ENCODE measurements around the gene RHAG. TPM values are rescaled to one million over a fixed set of nuclear protein-coding genes. Genes with fewer than 3 reads are reported as not detected.

RHAG gene
- total and polyA plus RNA-seq, 12 donors: 0.12 to 0.95 (median 0.41) TPM; not detected in 5

DNA sequence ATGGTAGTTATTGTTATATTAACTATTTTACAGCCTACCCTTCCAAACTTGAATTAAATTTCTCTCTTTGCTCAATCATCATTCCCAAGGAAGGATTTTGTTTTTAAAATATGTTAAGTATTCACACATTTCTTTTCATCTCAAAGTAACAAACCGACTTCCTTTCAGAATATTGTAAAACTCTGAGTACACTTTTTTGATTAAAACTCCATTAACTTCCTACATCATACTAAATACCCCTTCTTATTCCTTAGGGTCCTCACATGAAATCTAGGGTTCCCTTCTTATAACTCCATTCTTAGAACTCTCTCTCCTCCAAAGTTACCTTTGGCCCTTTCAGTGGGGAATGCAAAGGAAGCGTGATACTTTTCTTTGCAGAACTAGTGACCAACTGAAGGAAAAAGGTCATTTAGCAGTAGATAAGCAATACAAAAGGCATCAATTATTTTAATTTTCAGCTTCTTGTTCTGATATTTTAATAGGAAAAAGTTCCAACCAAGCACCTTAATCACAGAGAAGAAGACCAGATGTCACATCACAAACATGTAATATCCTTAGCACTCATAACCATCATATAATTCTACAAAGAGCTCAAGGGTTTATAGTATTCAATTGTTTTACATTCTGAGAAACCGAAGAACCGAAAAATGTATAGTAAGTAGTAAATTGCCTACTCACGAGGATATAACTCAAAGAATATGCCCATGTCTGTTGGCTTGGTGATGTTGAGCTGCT is 494 bp downstream of the RHAG start:
- Histone ChIP-seq H3K4me3 (no peak overlapping the region), H3K9me3 (no peaks in the 10 kb centered on the region), H3K36me3 (no peaks in the 10 kb centered on the region), H3K27ac (no peak overlapping the region), H3K4me1 (no peaks in the 10 kb centered on the region), H3K27me3 (no peaks in the 10 kb centered on the region)
- TF ChIP-seq, protein P1, sequence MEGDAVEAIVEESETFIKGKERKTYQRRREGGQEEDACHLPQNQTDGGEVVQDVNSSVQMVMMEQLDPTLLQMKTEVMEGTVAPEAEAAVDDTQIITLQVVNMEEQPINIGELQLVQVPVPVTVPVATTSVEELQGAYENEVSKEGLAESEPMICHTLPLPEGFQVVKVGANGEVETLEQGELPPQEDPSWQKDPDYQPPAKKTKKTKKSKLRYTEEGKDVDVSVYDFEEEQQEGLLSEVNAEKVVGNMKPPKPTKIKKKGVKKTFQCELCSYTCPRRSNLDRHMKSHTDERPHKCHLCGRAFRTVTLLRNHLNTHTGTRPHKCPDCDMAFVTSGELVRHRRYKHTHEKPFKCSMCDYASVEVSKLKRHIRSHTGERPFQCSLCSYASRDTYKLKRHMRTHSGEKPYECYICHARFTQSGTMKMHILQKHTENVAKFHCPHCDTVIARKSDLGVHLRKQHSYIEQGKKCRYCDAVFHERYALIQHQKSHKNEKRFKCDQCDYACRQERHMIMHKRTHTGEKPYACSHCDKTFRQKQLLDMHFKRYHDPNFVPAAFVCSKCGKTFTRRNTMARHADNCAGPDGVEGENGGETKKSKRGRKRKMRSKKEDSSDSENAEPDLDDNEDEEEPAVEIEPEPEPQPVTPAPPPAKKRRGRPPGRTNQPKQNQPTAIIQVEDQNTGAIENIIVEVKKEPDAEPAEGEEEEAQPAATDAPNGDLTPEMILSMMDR (IDR thresholded peaks at IDR 0.05): no peak
- intact Hi-C loops (cut with DNase I): no loop called here
- WGBS, 2 donors: 81 to 84% methylated on average over 5 of the region's 5 CpGs
- no peak for DNase-seq
- no peak for ATAC-seq

DNA sequence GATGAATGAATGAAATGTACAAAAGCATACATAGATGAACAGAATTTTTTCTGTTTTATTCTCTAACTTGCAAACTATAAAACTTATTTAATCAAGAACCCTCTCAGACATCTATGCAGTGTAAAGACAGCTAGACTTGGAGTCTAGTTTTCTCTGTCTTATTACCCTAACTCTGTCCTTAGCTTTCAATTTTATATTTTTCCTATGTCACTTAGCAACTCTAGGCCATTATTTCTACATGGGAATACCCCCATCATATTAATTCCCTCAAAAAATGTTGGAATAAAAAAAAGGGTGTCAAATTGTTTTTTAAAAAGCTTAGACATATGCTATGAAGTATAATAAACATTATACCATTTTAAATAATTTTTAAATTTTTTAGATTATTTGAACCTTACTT is 1.2 kb downstream of the RHAG start:
- ATAC-seq: no peak
- no peak for DNase-seq
- Histone ChIP-seq H3K36me3 (no peaks in the 10 kb centered on the region), H3K27me3 (no peaks in the 10 kb centered on the region), H3K4me3 (no peak overlapping the region), H3K4me1 (no peaks in the 10 kb centered on the region), H3K27ac (no peak overlapping the region), H3K9me3 (no peaks in the 10 kb centered on the region)
- intact Hi-C loops (cut with DNase I): no loop called here
- TF ChIP-seq, protein P1 (IDR thresholded peaks at IDR 0.05): no peak

DNA sequence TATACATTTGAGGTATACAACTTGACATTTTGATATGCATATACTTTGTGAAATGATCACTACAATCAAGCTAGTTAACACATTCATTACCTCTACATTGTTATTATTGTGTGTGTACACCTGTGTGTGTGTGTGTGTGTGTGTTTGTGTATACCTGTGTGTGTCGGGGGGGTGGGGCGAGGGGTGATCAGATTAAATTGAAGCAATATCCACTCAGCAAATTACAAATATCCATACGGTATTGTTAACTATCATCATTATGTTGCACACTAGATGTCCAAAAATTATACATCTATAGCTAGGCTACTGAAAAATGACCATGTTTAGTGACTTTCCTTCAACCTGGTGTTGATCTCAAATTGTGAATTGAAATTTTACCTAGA is 1.8 kb downstream of the RHAG start:
- TF ChIP-seq, protein P1 (IDR thresholded peaks at IDR 0.05): no peak

DNA sequence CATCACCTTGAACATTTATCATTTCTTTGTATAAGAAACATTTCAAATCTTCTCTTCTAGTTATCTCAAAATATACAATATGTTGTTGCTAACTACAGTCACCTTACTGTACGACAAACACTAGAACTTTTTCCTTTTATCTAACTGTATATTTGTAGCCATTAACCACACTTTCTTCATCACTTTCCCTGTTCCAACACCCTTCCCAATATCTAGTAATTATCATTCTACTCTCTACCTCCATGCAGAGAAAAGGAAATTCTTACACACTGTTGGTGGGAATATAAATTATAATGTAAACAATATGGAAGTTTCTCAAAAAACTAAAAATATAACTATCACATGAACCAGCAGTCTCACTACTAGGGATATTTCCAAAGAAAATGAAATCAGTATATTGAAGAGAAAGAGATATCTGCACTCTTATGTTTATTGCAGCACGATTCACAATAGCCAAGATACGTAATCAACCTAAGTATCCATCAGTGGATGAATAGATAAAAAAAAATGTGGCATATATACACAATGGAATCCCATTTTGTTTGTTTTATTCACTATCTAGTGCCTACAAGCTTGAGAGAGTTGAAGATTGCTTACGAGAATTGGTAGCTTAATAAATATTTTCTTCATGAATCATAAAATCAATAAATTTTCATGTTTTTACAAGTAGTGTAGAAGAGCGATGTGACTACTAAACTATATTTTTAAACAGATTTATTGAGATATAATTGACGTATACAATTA is 2.4 kb downstream of the RHAG start:
- Histone ChIP-seq H3K9me3 (no peaks in the 10 kb centered on the region), H3K4me1 (no peaks in the 10 kb centered on the region), H3K4me3 (no peak overlapping the region), H3K27me3 (no peaks in the 10 kb centered on the region), H3K36me3 (no peaks in the 10 kb centered on the region), H3K27ac (no peak overlapping the region)
- WGBS, 2 donors: 88 to 89% methylated on average over 6 of the region's 6 CpGs
- DNase-seq (no peak), ATAC-seq (no peak)
- intact Hi-C loops (cut with DNase I): no loop called here
- TF ChIP-seq, protein P1 (IDR thresholded peaks at IDR 0.05): no peak

More for the DNA sequence above, 1.8 kb downstream of the RHAG start:
- Histone ChIP-seq H3K4me3 (no peak overlapping the region), H3K4me1 (no peaks in the 10 kb centered on the region), H3K9me3 (no peaks in the 10 kb centered on the region), H3K27ac (no peak overlapping the region), H3K27me3 (no peaks in the 10 kb centered on the region), H3K36me3 (no peaks in the 10 kb centered on the region)
- intact Hi-C loops (cut with DNase I): no loop called here
- ATAC-seq (no peak), DNase-seq (no peak)
- 75 to 87% methylated on average over 3 of the region's 3 CpGs for WGBS, 2 donors
